Upper lobe of left lung (tissue), 6 donors: ENCODE measurements around the gene LAMA2. TPM values are rescaled to one million over a fixed set of nuclear protein-coding genes. Genes with fewer than 3 reads are reported as not detected.
A peak's percentile ranks its signal among the peaks of the same experiment; 100 is the strongest.

Experiments used
- ATAC-seq, 2 donors: fragments of 200-7000 bp; cut with Tn5 transposase; one replicate each; pipeline ENCODE4 v1.9.1; 2022; ENCODE audit warnings: mild to moderate bottlenecking in 2 of 2, moderate library complexity in 2 of 2; ENCODE audit not compliant: low FRiP score in 2 of 2
- DNase-seq, 2 donors: peaks; one replicate each; pipeline ENCODE4 v3.0.0-alpha.2; 2019 to 2020
- H3K27ac ChIP-seq, 4 donors: fragments of 200-600 bp; sonication (generic); one replicate each; pipeline ENCODE4 v1.5.1; 2016 to 2019
- H3K27me3 ChIP-seq, 4 donors: fragments of 200-600 bp; sonication (generic); one replicate each; pipeline ENCODE4 v1.5.1; 2017 to 2019
- H3K36me3 ChIP-seq, 4 donors: fragments of 200-600 bp; sonication (generic); one replicate each; pipeline ENCODE4 v1.5.1; 2016 to 2019
- H3K4me1 ChIP-seq, 4 donors: fragments of 200-600 bp; sonication (generic); one replicate each; pipeline ENCODE4 v1.5.1; 2018 to 2019
- H3K4me3 ChIP-seq, 4 donors: fragments of 200-600 bp; sonication (generic); one replicate each; pipeline ENCODE4 v1.5.1; 2017 to 2019; ENCODE audit warnings: mild to moderate bottlenecking in 2 of 4, moderate library complexity in 1 of 4
- H3K9me3 ChIP-seq, 4 donors: fragments of 200-600 bp; sonication (generic); one replicate each; pipeline ENCODE4 v1.5.1; 2018 to 2019
- CTCF ChIP-seq, 6 experiments: fragments of 450-650 bp in 4 of 6; fragments of 200-600 bp in 2 of 6; sonication (generic) in 2 of 6; IDR thresholded peaks; one replicate each; pipeline ENCODE4 v1.5.1; 2016 to 2019; ENCODE audit warnings: antibody characterized with exemption in 6 of 6
- EP300 ChIP-seq, 4 donors: sonication (generic); formaldehyde crosslinking; IDR thresholded peaks; one replicate each; pipeline ENCODE4 v1.5.1; 2017; ENCODE audit warnings: antibody characterized with exemption in 4 of 4, control low read depth in 2 of 4
- POLR2A ChIP-seq, 4 donors: fragments of 450-650 bp; IDR thresholded peaks; one replicate each; pipeline ENCODE4 v1.5.1; 2016 to 2017; ENCODE audit warnings: antibody characterized with exemption in 4 of 4, mild to moderate bottlenecking in 2 of 4
- POLR2AphosphoS5 ChIP-seq, 2 donors: sonication (generic); formaldehyde crosslinking; IDR thresholded peaks; one replicate each; pipeline ENCODE4 v1.5.1; 2017; ENCODE audit warnings: antibody characterized with exemption in 2 of 2
- WGBS, 2 donors: methylation state at CpG; one replicate each; pipeline ENCODE4 v1.1.5; 2017 to 2018; 5-methylcytosine and 5-hydroxymethylcytosine counted together
- total RNA-seq, 6 donors: library from RNA; depleted of rRNA in 4 of 6; stranded (reverse); fragments of >200 nt in 4 of 6; gene quantifications; one replicate each; pipeline versions ENCODE4 v1.1.0 to v1.2.1, GENCODE V29; 2016 to 2021
- donor health status: DM: no; HTN: no; CAD: no; lungs with moderate emphysema.
- donor health status: DM: no; HTN: yes; CAD: no; lungs with severe emphysema.

Gene LAMA2
- total RNA-seq, 6 donors from 2014 or later, result 41.9 to 82.8 (median 62.4) TPM

- Histone ChIP-seq H3K27ac (no peak overlapping the region), H3K4me3 (no peak overlapping the region), H3K9me3 (no peaks in the 10 kb centered on the region), H3K4me1 (no peaks in the 10 kb centered on the region), H3K27me3 (no peaks in the 10 kb centered on the region), H3K36me3 (no peaks in the 10 kb centered on the region)
- DNase-seq (no peak), ATAC-seq (no peak)
- 66 to 67% methylated on average over 2 of the region's 2 CpGs for WGBS, 2 donors
- TF ChIP-seq POLR2AphosphoS5 (IDR thresholded peaks at IDR 0.05), result no peak
- no peak for TF ChIP-seq POLR2A (IDR thresholded peaks at IDR 0.05)
- no peak for TF ChIP-seq CTCF (IDR thresholded peaks at IDR 0.05)
- TF ChIP-seq EP300 (IDR thresholded peaks at IDR 0.05), result no peak
These were observed 360.4 kb downstream of the LAMA2 start for GRCh38 chr6:129243377-129243776.

- H3K4me1 ChIP-seq, result no peaks in the 10 kb centered on the region
- no peaks in the 10 kb centered on the region for H3K9me3 ChIP-seq
- H3K27me3 ChIP-seq, result no peaks in the 10 kb centered on the region
- WGBS, 2 donors, result 81 to 85% methylated on average over 4 of the region's 4 CpGs
- no peak overlapping the region for H3K4me3 ChIP-seq
- no peak for ATAC-seq
- no peak overlapping the region for H3K27ac ChIP-seq
- DNase-seq, result no peak
- H3K36me3 ChIP-seq, result no peaks in the 10 kb centered on the region
- no peak for TF ChIP-seq CTCF (IDR thresholded peaks at IDR 0.05)
- TF ChIP-seq EP300 (IDR thresholded peaks at IDR 0.05), result no peak
- TF ChIP-seq POLR2AphosphoS5 (IDR thresholded peaks at IDR 0.05), result no peak
- TF ChIP-seq POLR2A (IDR thresholded peaks at IDR 0.05), result no peak
These were observed 366.0 kb downstream of the LAMA2 start for GRCh38 chr6:129248946-129249345.

- no peak overlapping the region for H3K27ac ChIP-seq
- H3K4me1 ChIP-seq, result no peaks in the 10 kb centered on the region
- TF ChIP-seq POLR2AphosphoS5 (IDR thresholded peaks at IDR 0.05), result no peak
- TF ChIP-seq CTCF (IDR thresholded peaks at IDR 0.05), result peak; percentile 56 to 76 (median 68)
- H3K27me3 ChIP-seq, result no peaks in the 10 kb centered on the region
- DNase-seq (peak in 1 of 2 donors; percentile 52), ATAC-seq (peak in 1 of 2 donors; percentile 69)
- 67 to 69% methylated on average over 13 of the region's 13 CpGs for WGBS, 2 donors
- H3K9me3 ChIP-seq, result no peaks in the 10 kb centered on the region
- H3K4me3 ChIP-seq, result no peak overlapping the region
- no peaks in the 10 kb centered on the region for H3K36me3 ChIP-seq
These were observed 368.9 kb downstream of the LAMA2 start for GRCh38 chr6:129251669-129252376.

- H3K4me1 ChIP-seq, result no peaks in the 10 kb centered on the region
- H3K4me3 ChIP-seq, result no peak overlapping the region
- no peak for ATAC-seq
- 53 to 57% methylated on average over 6 of the region's 6 CpGs for WGBS, 2 donors
- no peak overlapping the region for H3K27ac ChIP-seq
- no peaks in the 10 kb centered on the region for H3K9me3 ChIP-seq
- TF ChIP-seq POLR2AphosphoS5 (IDR thresholded peaks at IDR 0.05) (no peak), POLR2A (IDR thresholded peaks at IDR 0.05) (no peak), CTCF (IDR thresholded peaks at IDR 0.05) (peak in 1 of 6 experiments; percentile 5), EP300 (IDR thresholded peaks at IDR 0.05) (no peak)
- H3K27me3 ChIP-seq, result no peaks in the 10 kb centered on the region
- no peak for DNase-seq
- no peaks in the 10 kb centered on the region for H3K36me3 ChIP-seq
These were observed 369.6 kb downstream of the LAMA2 start for GRCh38 chr6:129252377-129253071.
